HepG2 (cell line): ENCODE results near the gene TBX3. TPM values are rescaled to one million over a fixed set of nuclear protein-coding genes. Genes with fewer than 3 reads are reported as not detected.

Experiments used
- NR2F1 ChIP-seq, 2 experiments: fragments of 450-650 bp in 1 of 2; formaldehyde crosslinking in 1 of 2; IDR thresholded peaks; 2 replicates each; pipeline versions ENCODE4 v1.5.0 to v1.6.1; 2016 to 2020; ENCODE audit warnings: mild to moderate bottlenecking in 1 of 2, missing compliant biosample characterization in 1 of 2, missing genetic modification reagents in 1 of 2, moderate library complexity in 1 of 2
- POLR2AphosphoS5 ChIP-seq: IDR thresholded peaks from 2 replicates; pipeline ENCODE4 v1.6.1; 2012; ENCODE audit warnings: low read depth, low read length
- RARA ChIP-seq: IDR thresholded peaks from 2 replicates; pipeline ENCODE4 v1.6.1; 2016; ENCODE audit warnings: missing genetic modification reagents, missing compliant biosample characterization
- RXRA ChIP-seq: sonication (generic); formaldehyde crosslinking; IDR thresholded peaks from 2 replicates; pipeline ENCODE4 v1.5.1; 2020; ENCODE audit warnings: missing genetic modification reagents
- RXRB ChIP-seq: IDR thresholded peaks from 2 replicates; pipeline ENCODE4 v1.6.1; 2016; ENCODE audit warnings: borderline replicate concordance, missing genetic modification reagents, missing compliant biosample characterization
- SALL1 ChIP-seq: sonication (generic); formaldehyde crosslinking; IDR thresholded peaks from 2 replicates; pipeline ENCODE4 v1.8.0; 2022; ENCODE audit warnings: mild to moderate bottlenecking, missing genetic modification reagents
- SMC3 ChIP-seq: IDR thresholded peaks from 2 replicates; pipeline ENCODE4 v1.6.1; 2011; ENCODE audit warnings: low read length, improper control_type of control experiment
- SOX13 ChIP-seq, 3 experiments: fragments of 450-650 bp in 1 of 3; sonication (generic) in 1 of 3; formaldehyde crosslinking in 1 of 3; IDR thresholded peaks in 2 of 3; conservative IDR thresholded peaks in 1 of 3; 2 replicates each; pipeline versions ENCODE4 v1.5.0 to v1.6.1; 2016 to 2020; ENCODE audit warnings: antibody characterized with exemption in 1 of 3, mild to moderate bottlenecking in 1 of 3, missing compliant biosample characterization in 1 of 3, missing genetic modification reagents in 1 of 3, moderate library complexity in 1 of 3
- STAG1 ChIP-seq: sonication (generic); formaldehyde crosslinking; IDR thresholded peaks from 2 replicates; pipeline ENCODE4 v1.4.0; 2020; ENCODE audit warnings: missing genetic modification reagents
- ZFX ChIP-seq: sonication (generic); formaldehyde crosslinking; IDR thresholded peaks from 2 replicates; pipeline ENCODE4 v1.4.0; 2020; ENCODE audit warnings: mild to moderate bottlenecking, low read depth, missing genetic modification reagents, moderate library complexity
- ZNF383 ChIP-seq: sonication (generic); formaldehyde crosslinking; IDR thresholded peaks from 2 replicates; pipeline ENCODE4 v1.4.0; 2020; ENCODE audit warnings: missing genetic modification reagents, mild to moderate bottlenecking, borderline replicate concordance
- ZNF530 ChIP-seq: sonication (generic); formaldehyde crosslinking; IDR thresholded peaks from 2 replicates; pipeline ENCODE4 v1.5.0; 2020; ENCODE audit warnings: low read depth, mild to moderate bottlenecking, missing genetic modification reagents
- ZNF614 ChIP-seq: IDR thresholded peaks from 2 replicates; pipeline ENCODE4 v1.6.1; 2018; ENCODE audit warnings: missing biosample characterization, missing genetic modification reagents, inconsistent platforms, borderline replicate concordance
- polyA plus RNA-seq, 8 experiments: library from polyadenylated mRNA; depleted of rRNA in 3 of 8; stranded (reverse) in 7 of 8; unstranded in 1 of 8; fragments of >200 nt; fragmentation: Illumina TruSeq in 4 of 8; extraction: Trizol in 4 of 8; gene quantifications; 2 replicates each; pipeline versions ENCODE4 v1.2.1 to v1.2.3, GENCODE V29; 2011 to 2016; ENCODE audit warnings: low read depth in 4 of 8, missing spikeins in 1 of 8, mixed read lengths in 1 of 8; ENCODE audit not compliant: insufficient read depth in 1 of 8
- total RNA-seq, 5 experiments: library from RNA; depleted of rRNA; stranded (reverse); fragments of >200 nt; fragmentation: Illumina TruSeq; extraction: Trizol; gene quantifications; 2 replicates each; pipeline ENCODE4 v1.2.3, GENCODE V29; 2016; ENCODE audit warnings: low read depth in 1 of 5
- TF ChIP-seq, protein P1 (sequence below): sonication (generic); formaldehyde crosslinking; IDR thresholded peaks from 2 replicates; pipeline ENCODE4 v1.5.0; 2020; ENCODE audit warnings: missing genetic modification reagents
- TF ChIP-seq, protein P2 (sequence below), 2 experiments: sonication (generic) in 1 of 2; formaldehyde crosslinking in 1 of 2; IDR thresholded peaks; 2 replicates each; pipeline versions ENCODE4 v1.4.0 to v1.6.1; 2018 to 2020; ENCODE audit warnings: missing genetic modification reagents in 2 of 2, borderline replicate concordance in 1 of 2, low read depth in 1 of 2, mild to moderate bottlenecking in 1 of 2, missing biosample characterization in 1 of 2
- TF ChIP-seq, protein P3 (sequence below): sonication (generic); formaldehyde crosslinking; IDR thresholded peaks from 2 replicates; pipeline ENCODE4 v1.5.0; 2020; ENCODE audit warnings: mild to moderate bottlenecking, missing genetic modification reagents, borderline replicate concordance
- TF ChIP-seq, protein P4 (sequence below): sonication (generic); formaldehyde crosslinking; IDR thresholded peaks from 2 replicates; pipeline ENCODE4 v1.9.0; 2021; ENCODE audit warnings: missing genetic modification reagents, borderline replicate concordance
- TF ChIP-seq, protein P5 (sequence below): sonication (generic); formaldehyde crosslinking; IDR thresholded peaks from 2 replicates; pipeline ENCODE4 v1.5.0; 2020; ENCODE audit warnings: mild to moderate bottlenecking, missing genetic modification reagents, moderate library complexity

TBX3 gene
- total and polyA plus RNA-seq, 2 of the 13 experiments (the other 11 are each of a cell fraction or from before 2014, with no cell fraction given), result 27.1 to 42.4 TPM

DNA sequence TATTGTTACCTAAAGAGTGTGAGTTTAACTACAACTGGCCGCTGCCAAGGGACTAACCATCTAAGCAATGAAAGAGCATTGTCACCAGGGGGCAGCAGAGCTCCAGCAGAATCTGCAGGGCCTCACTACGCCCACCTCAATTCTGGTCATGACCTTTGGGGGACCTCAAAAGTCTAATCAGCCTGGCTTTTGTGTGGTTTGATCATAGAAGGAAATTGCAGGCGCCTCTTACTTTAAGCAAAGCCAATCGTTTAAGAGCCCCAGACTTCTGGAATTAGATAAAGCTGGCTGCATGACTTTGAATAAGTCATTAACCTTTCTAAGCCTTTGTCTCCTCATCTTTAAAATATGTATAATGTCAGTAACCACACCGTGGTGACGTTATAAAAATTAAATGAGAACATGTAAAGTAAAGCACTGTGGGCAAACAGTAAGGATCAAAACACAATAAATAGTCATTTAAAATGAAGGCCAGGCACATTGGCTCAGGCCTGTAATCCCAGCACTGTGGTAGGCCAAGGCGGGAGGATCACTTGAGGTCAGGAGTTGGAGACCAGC, 58.6 kb downstream of the TBX3 start (continued):
- 0 out of 2 replicates have a peak, but pooled peaks have one; percentile 25 for TF ChIP-seq SALL1 (CRISPR knock-in tag)
- TF ChIP-seq, protein P1, sequence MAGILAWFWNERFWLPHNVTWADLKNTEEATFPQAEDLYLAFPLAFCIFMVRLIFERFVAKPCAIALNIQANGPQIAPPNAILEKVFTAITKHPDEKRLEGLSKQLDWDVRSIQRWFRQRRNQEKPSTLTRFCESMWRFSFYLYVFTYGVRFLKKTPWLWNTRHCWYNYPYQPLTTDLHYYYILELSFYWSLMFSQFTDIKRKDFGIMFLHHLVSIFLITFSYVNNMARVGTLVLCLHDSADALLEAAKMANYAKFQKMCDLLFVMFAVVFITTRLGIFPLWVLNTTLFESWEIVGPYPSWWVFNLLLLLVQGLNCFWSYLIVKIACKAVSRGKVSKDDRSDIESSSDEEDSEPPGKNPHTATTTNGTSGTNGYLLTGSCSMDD (CRISPR knock-in tag), result no peak
- TF ChIP-seq SOX13 (IDR thresholded peaks at IDR 0.05), result no peak
- TF ChIP-seq SOX13 (CRISPR knock-in tag; conservative IDR thresholded peaks at IDR 0.05 in 1 of 2, IDR thresholded peaks at IDR 0.05 in 1 of 2), result peak in 1 of 2 experiments; percentile 22; a peak in 1 of 4 replicates
- TF ChIP-seq, protein P2, sequence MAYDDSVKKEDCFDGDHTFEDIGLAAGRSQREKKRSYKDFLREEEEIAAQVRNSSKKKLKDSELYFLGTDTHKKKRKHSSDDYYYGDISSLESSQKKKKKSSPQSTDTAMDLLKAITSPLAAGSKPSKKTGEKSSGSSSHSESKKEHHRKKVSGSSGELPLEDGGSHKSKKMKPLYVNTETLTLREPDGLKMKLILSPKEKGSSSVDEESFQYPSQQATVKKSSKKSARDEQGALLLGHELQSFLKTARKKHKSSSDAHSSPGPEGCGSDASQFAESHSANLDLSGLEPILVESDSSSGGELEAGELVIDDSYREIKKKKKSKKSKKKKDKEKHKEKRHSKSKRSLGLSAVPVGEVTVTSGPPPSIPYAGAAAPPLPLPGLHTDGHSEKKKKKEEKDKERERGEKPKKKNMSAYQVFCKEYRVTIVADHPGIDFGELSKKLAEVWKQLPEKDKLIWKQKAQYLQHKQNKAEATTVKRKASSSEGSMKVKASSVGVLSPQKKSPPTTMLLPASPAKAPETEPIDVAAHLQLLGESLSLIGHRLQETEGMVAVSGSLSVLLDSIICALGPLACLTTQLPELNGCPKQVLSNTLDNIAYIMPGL (CRISPR knock-in tag; IDR thresholded peaks at IDR 0.05; ENCODE audit: borderline replicate concordance in 1 of 2, low read depth in 1 of 2), result peak in 1 of 2 experiments; percentile 60; a peak in 1 of 4 replicates
- peak; percentile 30; the same call in 1 of the 2 replicates for TF ChIP-seq RXRB (CRISPR knock-in tag)
- TF ChIP-seq POLR2AphosphoS5, result no peak
- TF ChIP-seq ZNF614, result 0 out of 2 replicates have a peak, but pooled peaks have one; percentile 29
- TF ChIP-seq, protein P3, sequence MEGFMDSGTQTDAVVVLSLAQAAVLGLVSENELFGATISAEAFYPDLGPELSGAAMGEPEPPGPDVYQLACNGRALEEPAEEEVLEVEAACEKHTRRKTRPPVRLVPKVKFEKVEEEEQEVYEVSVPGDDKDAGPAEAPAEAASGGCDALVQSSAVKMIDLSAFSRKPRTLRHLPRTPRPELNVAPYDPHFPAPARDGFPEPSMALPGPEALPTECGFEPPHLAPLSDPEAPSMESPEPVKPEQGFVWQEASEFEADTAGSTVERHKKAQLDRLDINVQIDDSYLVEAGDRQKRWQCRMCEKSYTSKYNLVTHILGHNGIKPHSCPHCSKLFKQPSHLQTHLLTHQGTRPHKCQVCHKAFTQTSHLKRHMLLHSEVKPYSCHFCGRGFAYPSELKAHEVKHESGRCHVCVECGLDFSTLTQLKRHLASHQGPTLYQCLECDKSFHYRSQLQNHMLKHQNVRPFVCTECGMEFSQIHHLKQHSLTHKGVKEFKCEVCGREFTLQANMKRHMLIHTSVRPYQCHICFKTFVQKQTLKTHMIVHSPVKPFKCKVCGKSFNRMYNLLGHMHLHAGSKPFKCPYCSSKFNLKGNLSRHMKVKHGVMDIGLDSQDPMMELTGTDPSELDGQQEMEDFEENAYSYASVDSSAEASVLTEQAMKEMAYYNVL (CRISPR knock-in tag), result no peak
- peak; percentile 53 for TF ChIP-seq RARA (CRISPR knock-in tag)
- peak; percentile 93 for TF ChIP-seq STAG1 (CRISPR knock-in tag)
- TF ChIP-seq, protein P4, sequence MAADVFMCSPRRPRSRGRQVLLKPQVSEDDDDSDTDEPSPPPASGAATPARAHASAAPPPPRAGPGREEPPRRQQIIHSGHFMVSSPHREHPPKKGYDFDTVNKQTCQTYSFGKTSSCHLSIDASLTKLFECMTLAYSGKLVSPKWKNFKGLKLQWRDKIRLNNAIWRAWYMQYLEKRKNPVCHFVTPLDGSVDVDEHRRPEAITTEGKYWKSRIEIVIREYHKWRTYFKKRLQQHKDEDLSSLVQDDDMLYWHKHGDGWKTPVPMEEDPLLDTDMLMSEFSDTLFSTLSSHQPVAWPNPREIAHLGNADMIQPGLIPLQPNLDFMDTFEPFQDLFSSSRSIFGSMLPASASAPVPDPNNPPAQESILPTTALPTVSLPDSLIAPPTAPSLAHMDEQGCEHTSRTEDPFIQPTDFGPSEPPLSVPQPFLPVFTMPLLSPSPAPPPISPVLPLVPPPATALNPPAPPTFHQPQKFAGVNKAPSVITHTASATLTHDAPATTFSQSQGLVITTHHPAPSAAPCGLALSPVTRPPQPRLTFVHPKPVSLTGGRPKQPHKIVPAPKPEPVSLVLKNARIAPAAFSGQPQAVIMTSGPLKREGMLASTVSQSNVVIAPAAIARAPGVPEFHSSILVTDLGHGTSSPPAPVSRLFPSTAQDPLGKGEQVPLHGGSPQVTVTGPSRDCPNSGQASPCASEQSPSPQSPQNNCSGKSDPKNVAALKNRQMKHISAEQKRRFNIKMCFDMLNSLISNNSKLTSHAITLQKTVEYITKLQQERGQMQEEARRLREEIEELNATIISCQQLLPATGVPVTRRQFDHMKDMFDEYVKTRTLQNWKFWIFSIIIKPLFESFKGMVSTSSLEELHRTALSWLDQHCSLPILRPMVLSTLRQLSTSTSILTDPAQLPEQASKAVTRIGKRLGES (CRISPR knock-in tag), result no peak
- TF ChIP-seq ZNF530 (CRISPR knock-in tag), result no peak
- TF ChIP-seq RXRA (CRISPR knock-in tag), result peak; percentile 32; the same call in 1 of the 2 replicates
- peak; percentile 93 for TF ChIP-seq SMC3
- peak; percentile 19 to 64; a peak in 1 of 4 replicates for TF ChIP-seq NR2F1 (CRISPR knock-in tag; IDR thresholded peaks at IDR 0.05)
- TF ChIP-seq, protein P5, sequence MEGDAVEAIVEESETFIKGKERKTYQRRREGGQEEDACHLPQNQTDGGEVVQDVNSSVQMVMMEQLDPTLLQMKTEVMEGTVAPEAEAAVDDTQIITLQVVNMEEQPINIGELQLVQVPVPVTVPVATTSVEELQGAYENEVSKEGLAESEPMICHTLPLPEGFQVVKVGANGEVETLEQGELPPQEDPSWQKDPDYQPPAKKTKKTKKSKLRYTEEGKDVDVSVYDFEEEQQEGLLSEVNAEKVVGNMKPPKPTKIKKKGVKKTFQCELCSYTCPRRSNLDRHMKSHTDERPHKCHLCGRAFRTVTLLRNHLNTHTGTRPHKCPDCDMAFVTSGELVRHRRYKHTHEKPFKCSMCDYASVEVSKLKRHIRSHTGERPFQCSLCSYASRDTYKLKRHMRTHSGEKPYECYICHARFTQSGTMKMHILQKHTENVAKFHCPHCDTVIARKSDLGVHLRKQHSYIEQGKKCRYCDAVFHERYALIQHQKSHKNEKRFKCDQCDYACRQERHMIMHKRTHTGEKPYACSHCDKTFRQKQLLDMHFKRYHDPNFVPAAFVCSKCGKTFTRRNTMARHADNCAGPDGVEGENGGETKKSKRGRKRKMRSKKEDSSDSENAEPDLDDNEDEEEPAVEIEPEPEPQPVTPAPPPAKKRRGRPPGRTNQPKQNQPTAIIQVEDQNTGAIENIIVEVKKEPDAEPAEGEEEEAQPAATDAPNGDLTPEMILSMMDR (CRISPR knock-in tag), result peak; percentile 92
- TF ChIP-seq ZNF383 (CRISPR knock-in tag), result no peak
- peak; percentile 37; the same call in 1 of the 2 replicates for TF ChIP-seq ZFX (CRISPR knock-in tag)
